HL-60/S4 treated with retinoic acid at 250 ng/mL for 4 days and 3 days (cell line): ENCODE results near the gene FRMPD2.

Experiments used
- in situ Hi-C: fragments of 300-500 bp; cut with MboI; formaldehyde crosslinking; loops from 2 replicates; pipeline ENCODE4 v1.7.0; 2022; ENCODE audit warnings: low sequenced_read_pairs

FRMPD2 gene, protein sequence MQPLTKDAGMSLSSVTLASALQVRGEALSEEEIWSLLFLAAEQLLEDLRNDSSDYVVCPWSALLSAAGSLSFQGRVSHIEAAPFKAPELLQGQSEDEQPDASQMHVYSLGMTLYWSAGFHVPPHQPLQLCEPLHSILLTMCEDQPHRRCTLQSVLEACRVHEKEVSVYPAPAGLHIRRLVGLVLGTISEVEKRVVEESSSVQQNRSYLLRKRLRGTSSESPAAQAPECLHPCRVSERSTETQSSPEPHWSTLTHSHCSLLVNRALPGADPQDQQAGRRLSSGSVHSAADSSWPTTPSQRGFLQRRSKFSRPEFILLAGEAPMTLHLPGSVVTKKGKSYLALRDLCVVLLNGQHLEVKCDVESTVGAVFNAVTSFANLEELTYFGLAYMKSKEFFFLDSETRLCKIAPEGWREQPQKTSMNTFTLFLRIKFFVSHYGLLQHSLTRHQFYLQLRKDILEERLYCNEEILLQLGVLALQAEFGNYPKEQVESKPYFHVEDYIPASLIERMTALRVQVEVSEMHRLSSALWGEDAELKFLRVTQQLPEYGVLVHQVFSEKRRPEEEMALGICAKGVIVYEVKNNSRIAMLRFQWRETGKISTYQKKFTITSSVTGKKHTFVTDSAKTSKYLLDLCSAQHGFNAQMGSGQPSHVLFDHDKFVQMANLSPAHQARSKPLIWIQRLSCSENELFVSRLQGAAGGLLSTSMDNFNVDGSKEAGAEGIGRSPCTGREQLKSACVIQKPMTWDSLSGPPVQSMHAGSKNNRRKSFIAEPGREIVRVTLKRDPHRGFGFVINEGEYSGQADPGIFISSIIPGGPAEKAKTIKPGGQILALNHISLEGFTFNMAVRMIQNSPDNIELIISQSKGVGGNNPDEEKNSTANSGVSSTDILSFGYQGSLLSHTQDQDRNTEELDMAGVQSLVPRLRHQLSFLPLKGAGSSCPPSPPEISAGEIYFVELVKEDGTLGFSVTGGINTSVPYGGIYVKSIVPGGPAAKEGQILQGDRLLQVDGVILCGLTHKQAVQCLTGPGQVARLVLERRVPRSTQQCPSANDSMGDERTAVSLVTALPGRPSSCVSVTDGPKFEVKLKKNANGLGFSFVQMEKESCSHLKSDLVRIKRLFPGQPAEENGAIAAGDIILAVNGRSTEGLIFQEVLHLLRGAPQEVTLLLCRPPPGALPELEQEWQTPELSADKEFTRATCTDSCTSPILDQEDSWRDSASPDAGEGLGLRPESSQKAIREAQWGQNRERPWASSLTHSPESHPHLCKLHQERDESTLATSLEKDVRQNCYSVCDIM (N-terminal part only)

GRCh38 chr10:48274636-48275035 is at the start of gene FRMPD2:
TSS of gene FRMPD2 (minus strand) at chr10:48274696. CDS start at chr10:48274567, 129 bp downstream.
- in situ Hi-C loops: no loop called here

DNA sequence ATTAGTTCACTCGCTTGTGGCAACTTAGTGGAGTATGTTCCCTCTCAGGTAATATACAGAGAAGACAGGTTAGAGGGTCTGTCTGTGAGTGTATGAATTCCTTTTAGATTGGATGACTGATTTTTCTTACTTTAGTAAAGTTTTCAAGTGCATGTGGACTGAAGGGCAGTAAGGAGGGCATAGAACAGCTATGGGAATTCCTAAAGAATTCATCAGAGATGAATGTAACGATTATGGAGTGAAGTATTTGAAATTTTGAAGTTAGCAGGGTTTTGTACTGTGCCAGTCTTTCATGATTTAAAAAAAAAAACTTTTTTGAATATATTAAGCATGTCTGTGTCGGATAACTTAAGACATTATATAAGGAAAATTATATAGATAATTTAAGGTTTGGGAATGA is 47.5 kb upstream of the FRMPD2 start:
- in situ Hi-C loops: no loop called here

DNA sequence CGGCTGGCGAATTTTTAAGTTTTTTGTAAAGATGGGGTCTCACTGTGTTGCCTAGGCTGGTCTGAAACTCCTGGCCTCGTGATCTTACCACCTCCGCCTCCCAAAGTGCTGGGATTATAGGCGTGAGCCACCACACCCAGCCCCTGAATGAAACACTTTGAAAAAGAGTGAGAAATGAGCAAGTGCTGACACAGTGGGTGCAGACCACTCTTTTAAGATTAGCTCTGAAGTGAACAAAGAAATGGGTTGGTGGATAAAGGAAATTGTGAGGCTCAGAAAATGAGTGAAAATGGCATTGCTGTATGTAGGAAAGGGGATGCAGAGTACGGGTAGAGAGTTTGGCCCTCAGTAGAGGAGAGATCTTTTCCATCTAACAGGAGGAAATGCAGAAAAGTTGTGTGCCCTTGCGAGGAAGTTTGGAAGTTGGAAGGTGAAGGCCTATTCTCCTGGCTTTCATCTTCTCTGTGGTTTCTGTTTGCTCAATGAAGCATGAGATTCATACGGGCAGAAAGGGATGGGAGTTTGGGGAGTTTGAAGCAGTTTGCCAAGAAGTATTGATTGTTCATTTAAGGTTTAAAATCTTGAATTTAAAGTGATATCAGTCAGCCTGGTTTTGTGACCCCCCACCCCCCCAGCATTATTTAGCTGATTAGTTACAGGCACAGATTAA is 43.0 kb upstream of the FRMPD2 start:
- in situ Hi-C loops: no loop called here

DNA sequence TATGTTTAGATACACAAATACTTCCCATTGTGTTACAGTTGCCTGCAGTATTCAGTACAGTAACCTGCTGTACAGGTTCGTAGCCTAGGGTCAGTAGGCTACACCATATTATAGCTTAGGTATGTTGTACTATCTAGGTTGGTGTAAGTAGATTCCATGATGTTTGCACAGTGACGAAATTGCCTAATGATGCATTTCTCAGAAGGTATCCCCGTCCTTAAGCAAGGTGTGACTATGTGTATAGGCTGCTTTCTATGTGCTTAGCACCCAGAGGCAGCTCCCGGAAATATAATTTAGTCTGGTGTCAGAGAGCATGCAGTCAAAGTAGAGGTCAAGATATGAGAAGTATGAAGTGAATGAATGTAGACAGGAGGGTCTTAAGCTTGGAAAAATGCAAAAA is 41.7 kb upstream of the FRMPD2 start:
- in situ Hi-C loops: no loop called here

GRCh38 chr10:48314107-48314506 is 39.6 kb upstream of the FRMPD2 start:
- in situ Hi-C loops: no loop called here

DNA sequence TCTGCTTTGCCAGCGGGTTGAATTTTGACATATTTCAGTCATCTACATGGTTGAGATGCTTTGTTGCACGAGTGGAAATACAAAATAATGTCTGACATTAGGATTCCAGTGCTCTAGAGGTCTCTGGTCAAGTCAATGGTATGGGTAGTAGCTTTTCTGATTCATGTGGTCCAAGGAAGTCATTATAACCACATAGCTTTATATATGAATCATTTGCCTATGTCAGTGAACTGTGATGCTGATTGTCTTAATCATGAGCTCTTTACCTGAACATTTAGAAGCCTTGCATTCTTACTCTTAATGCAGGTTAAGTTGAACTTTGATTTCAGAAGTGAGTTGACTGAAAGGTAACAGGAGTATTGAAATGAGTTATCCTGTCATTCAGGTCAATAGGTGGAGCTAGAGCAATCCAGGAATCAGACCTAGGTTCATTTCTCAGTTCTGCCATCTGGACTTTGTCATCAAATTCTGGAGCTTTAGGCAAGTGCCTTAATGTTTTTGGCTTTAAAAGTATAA is 35.3 kb upstream of the FRMPD2 start:
- in situ Hi-C loops: no loop called here

DNA sequence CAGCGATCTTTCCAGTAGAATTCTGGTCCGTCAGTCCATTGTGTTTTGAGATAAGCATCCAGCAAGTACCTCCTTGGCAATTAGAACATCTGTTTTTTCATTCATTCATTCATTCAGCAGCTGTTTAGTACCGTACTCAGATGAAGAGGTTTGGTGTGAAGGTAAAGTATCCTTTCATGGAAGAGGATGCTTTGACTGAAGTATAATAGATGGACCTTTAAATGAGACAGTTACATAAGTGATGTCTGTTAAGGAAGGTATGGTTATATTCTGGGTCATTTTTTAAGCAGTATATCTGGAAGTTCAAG is 33.2 kb upstream of the FRMPD2 start:
- in situ Hi-C loops: no loop called here

GRCh38 chr10:48306870-48307710 is 32.6 kb upstream of the FRMPD2 start:
- in situ Hi-C loops: no loop called here

DNA sequence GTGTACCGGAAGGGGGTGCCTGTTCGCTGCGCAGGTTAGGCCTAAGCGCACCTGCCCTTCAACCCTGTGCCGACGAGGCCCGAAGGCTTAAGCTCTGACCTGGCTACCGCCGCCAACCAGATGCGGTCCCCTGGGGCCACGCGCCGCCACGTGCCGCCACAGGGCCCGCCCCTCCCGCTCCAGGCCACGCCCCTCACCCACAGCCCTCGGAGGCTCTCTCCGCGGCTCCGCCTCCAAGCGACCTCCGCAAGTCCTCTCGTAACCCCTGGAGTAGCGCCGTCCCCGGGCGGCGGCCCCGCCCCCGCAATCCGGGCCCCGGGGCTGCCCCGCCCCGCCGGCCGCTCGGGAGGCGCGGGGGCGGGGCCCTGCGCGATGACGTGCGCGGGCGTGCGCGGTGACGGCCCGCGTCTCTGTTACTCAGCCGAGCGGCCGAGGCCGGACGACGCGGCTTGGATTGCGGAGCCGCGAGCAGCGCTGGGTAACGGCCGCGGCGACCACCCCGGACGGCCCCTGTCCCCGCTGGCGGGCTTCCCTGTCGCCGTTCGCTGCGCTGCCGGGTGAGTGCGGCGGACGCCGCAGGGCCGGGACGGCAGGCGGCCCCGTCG is 31.9 kb upstream of the FRMPD2 start, which contains the start of gene MAPK8:
Gene MAPK8 (plus strand): TSS at position 413 of the 605 bp plus-strand sequence. CDS start 94,984 bp downstream, outside the sequence.
- in situ Hi-C loops: no loop called here

GRCh38 chr10:48305905-48306264 is 31.4 kb upstream of the FRMPD2 start:
- in situ Hi-C loops: no loop called here

DNA sequence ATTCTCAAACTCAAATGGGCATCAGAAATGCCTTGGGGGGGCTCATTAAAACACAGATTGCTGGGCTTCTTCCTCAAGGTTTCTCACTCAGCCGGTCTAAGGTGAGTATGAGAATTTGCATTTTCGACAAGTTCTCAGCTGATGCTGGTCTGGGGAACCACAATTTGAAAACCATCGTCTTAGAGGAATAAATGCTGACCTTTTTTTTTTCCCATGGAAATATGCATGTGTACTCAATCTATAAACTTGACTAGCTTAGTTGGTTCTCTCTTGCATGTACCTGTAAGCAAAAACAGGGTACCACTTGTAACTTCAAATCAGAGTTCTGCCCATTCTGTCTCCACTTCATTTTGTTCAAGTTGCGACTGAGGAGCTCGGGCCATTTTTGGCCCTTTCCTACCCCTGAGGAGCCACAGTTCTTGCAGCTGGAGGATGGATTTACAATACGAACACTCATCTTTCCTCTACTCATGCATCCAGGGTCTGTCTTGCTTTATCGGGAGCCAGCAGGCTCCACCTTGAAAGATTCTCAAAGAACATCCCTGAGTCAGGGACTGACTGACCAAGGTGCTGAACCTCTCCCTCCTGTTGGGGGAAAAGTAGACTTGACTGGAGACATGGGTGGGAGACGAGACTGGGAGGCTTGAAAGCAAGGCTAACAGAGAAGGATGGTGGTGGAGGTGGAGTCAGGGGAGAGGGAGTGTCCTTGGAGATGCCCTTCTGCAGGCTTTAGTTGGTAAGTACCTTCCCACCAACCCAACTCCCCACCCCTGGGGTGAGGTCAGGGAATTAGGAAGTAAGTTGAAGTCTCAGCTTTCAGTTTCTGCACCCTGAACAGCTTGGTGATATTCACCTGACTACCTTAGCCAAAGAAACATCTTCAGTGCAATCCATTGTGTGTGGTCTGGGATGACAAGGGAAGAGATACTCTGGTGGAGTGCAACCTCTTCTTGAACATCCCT is 28.3 kb upstream of the FRMPD2 start:
- in situ Hi-C loops: no loop called here

- in situ Hi-C loops: no loop called here
These were observed 26.1 kb upstream of the FRMPD2 start for GRCh38 chr10:48300556-48300955.

- in situ Hi-C loops: no loop called here
These were observed 25.2 kb upstream of the FRMPD2 start for GRCh38 chr10:48299692-48300091.

DNA sequence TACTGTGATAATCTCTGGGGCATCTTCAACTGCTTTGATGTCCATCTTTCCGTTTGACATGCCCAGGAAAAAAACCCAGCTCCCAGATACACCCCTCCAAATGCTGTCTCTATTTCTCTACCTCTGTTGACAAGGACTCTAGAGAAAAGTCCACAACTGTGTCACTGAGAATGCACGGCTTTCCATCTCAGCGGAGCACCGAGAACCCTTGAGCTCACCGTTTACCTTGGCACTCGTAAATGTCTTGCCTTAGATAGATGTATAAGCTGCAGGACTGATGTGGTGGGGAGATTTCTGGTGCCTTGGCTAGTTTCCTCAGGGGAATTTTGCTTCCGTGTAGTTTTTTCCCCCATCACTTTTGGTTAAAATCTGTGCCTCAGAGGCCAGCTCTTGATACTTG is 24.6 kb upstream of the FRMPD2 start:
- in situ Hi-C loops: no loop called here

DNA sequence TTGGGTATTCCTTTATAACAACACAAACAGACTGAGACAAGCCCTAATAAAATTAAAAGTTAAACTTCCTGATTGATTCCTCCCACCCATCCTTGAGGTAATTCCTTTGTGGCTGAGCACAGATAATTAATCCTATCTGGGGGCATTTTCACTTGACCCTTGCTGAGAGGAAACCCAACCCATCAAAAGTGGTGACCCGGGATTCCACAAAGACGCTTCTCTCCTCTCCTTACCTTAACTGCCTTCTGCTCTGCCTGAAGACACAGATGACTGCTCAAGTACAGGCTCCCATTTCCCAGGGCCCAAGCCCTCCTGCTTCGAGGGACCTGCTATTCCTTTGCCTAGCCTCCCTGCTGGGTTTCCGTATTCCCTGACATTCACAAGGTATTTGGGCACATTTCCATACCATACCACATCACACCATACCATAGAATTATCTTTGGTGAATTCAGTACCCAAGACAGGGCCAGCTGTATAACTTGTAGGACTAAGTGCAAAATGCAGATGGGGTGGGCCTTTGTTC is 22.1 kb upstream of the FRMPD2 start:
- in situ Hi-C loops: no loop called here

- in situ Hi-C loops: no loop called here
These were observed 19.9 kb upstream of the FRMPD2 start for GRCh38 chr10:48294431-48294830.

GRCh38 chr10:48292616-48293015 is 18.1 kb upstream of the FRMPD2 start:
- in situ Hi-C loops: no loop called here

DNA sequence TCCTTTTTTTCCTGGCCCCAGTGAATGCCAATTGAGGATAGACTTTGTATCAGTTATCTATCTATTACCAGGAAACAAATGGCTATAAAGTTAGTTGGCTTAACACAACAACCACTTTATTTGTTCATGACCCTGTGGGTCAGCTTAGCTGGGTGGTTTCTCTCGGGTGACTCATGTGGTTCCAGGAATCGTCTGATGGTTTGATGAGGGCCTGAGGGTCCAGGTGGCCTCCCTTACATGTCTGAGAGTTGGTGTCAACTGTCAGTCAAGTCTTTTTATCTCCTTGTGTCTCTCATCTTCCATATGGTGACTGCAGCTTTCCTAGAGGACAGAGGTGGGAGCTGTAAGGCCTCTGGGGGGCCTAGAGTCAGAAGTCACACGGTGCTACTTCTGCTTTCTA is 16.7 kb upstream of the FRMPD2 start:
- in situ Hi-C loops: no loop called here
